K562 (cell line): Measurements from ENCODE around the gene DUS3L. TPM values are rescaled to one million over a fixed set of nuclear protein-coding genes. Genes with fewer than 3 reads are reported as not detected.
A peak's percentile ranks its signal among the peaks of the same experiment; 100 is the strongest.

ENCODE experiments used
- BRD9 ChIP-seq: fragments of 450-650 bp; IDR thresholded peaks from 2 replicates; pipeline ENCODE4 v1.6.1; 2018; ENCODE audit warnings: low read depth; ENCODE audit not compliant: partially characterized antibody
- CBFA2T3 ChIP-seq: fragments of 450-650 bp; IDR thresholded peaks from 2 replicates; pipeline ENCODE4 v1.6.1; 2017
- EP400 ChIP-seq: fragments of 450-650 bp; IDR thresholded peaks from 2 replicates; pipeline ENCODE4 v1.6.1; 2017; ENCODE audit warnings: antibody characterized with exemption, mild to moderate bottlenecking, moderate library complexity
- FUS ChIP-seq: fragments of 200-400 bp; formaldehyde crosslinking; optimal IDR thresholded peaks from 2 replicates; pipeline ENCODE3; 2017; ENCODE audit warnings: low read depth, low read length
- JUNB ChIP-seq: fragments of 450-650 bp; formaldehyde crosslinking; conservative IDR thresholded peaks from 2 replicates; pipeline ENCODE4 v1.4.0; 2020; ENCODE audit warnings: mild to moderate bottlenecking
- LARP7 ChIP-seq: fragments of 450-650 bp; IDR thresholded peaks from 2 replicates; pipeline ENCODE4 v1.6.1; 2016
- LEF1 ChIP-seq: fragments of 450-650 bp; IDR thresholded peaks from 2 replicates; pipeline ENCODE4 v1.6.1; 2016; ENCODE audit warnings: mild to moderate bottlenecking
- MBD2 ChIP-seq: sonication (generic); IDR thresholded peaks from 2 replicates; pipeline ENCODE4 v1.6.1; 2016; ENCODE audit warnings: low read depth, borderline replicate concordance
- MEIS2 ChIP-seq: fragments of 450-650 bp; IDR thresholded peaks from 2 replicates; pipeline ENCODE4 v1.6.1; 2014; ENCODE audit warnings: mild to moderate bottlenecking; ENCODE audit not compliant: partially characterized antibody
- NONO ChIP-seq, 2 experiments: fragments of 200-400 bp in 1 of 2; fragments of 450-650 bp in 1 of 2; formaldehyde crosslinking in 1 of 2; IDR thresholded peaks; 2 replicates each; pipeline ENCODE4 v1.6.1; 2017; ENCODE audit warnings: low read depth in 2 of 2, mild to moderate bottlenecking in 2 of 2, moderate library complexity in 2 of 2, low read length in 1 of 2
- PKNOX1 ChIP-seq: fragments of 450-650 bp; IDR thresholded peaks from 2 replicates; pipeline ENCODE4 v1.6.1; 2016
- PRDM10 ChIP-seq: fragments of 450-650 bp; IDR thresholded peaks from 2 replicates; pipeline ENCODE4 v1.6.1; 2018; ENCODE audit not compliant: partially characterized antibody
- SP1 ChIP-seq: sonication (generic); formaldehyde crosslinking; IDR thresholded peaks from 2 replicates; pipeline ENCODE4 v1.8.1; 2022; ENCODE audit warnings: mild to moderate bottlenecking, missing genetic modification reagents
- TAF1 ChIP-seq: IDR thresholded peaks from 2 replicates; pipeline ENCODE4 v1.6.1; 2011; ENCODE audit warnings: mild to moderate bottlenecking, low read length, moderate library complexity; ENCODE audit not compliant: insufficient read depth, control insufficient read depth, severe bottlenecking; ENCODE audit errors: extremely low read depth
- TAF7 ChIP-seq: fragments of 450-650 bp; IDR thresholded peaks from 2 replicates; pipeline ENCODE4 v1.6.1; 2016; ENCODE audit warnings: missing genetic modification characterization, missing compliant biosample characterization
- TARDBP ChIP-seq: fragments of 450-650 bp; IDR thresholded peaks from 2 replicates; pipeline ENCODE4 v1.6.1; 2016
- TFAP4 ChIP-seq: sonication (generic); formaldehyde crosslinking; IDR thresholded peaks from 2 replicates; pipeline ENCODE4 v1.8.0; 2022; ENCODE audit warnings: missing genetic modification reagents, mild to moderate bottlenecking, moderate library complexity, borderline replicate concordance
- ZNF518B ChIP-seq: fragments of 250-450 bp; sonication (Bioruptor Pico); IDR thresholded peaks from 2 replicates; pipeline ENCODE4 v1.5.0; 2021; ENCODE audit warnings: mild to moderate bottlenecking, moderate library complexity
- ZNF830 ChIP-seq: fragments of 250-450 bp; sonication (Bioruptor Pico); IDR thresholded peaks from 2 replicates; pipeline ENCODE4 v1.5.0; 2021; ENCODE audit warnings: mild to moderate bottlenecking
- polyA plus RNA-seq, 8 experiments: library from polyadenylated mRNA; depleted of rRNA in 4 of 8; stranded (reverse) in 5 of 8; unstranded in 3 of 8; fragments of >200 nt; fragmentation: Nextera tagmentation in 2 of 8; fragmentation: Illumina TruSeq in 1 of 8; extraction: Ambion mirVana in 2 of 8; extraction: Trizol in 1 of 8; gene quantifications; 2 replicates each; pipeline versions ENCODE4 v1.2.1 to v1.2.3, GENCODE V29; 2011 to 2014; ENCODE audit warnings: inconsistent platforms in 1 of 8, missing spikeins in 1 of 8
- total RNA-seq, 7 experiments: library from RNA; depleted of rRNA in 6 of 7; stranded (reverse); fragments of >200 nt in 6 of 7; fragmentation: Illumina TruSeq in 2 of 7; extraction: Trizol in 2 of 7; gene quantifications; 2 replicates each; pipeline versions ENCODE4 v1.2.1 to v1.2.3, GENCODE V29; 2011 to 2021; ENCODE audit warnings: low replicate concordance in 1 of 7

The DUS3L gene
- total and polyA plus RNA-seq, 9 of the 15 experiments (the other 6 are each of a cell fraction or from before 2014, with no cell fraction given): 1.7 to 102 (median 77.5) TPM

GRCh38 chr19:5827891-5828660, 37.1 kb upstream of the DUS3L start (continued):
- TF ChIP-seq ZNF518B (CRISPR knock-in tag): no peak
- 0 out of 2 replicates have a peak, but pooled peaks have one; percentile 45 for TF ChIP-seq CBFA2T3
- TF ChIP-seq ZNF830 (CRISPR knock-in tag): 0 out of 2 replicates have a peak, but pooled peaks have one; percentile 62
- TF ChIP-seq TFAP4 (CRISPR knock-in tag): peak; percentile 94
- TF ChIP-seq TARDBP: peak; percentile 41; the same call in 1 of the 2 replicates
- TF ChIP-seq TAF7 (tag): peak; percentile 87
- TF ChIP-seq FUS: no peak
- TF ChIP-seq LEF1: peak; percentile 61; the same call in 1 of the 2 replicates
- peak; percentile 77 for TF ChIP-seq TAF1
- peak; percentile 87 to 92 for TF ChIP-seq NONO (IDR thresholded peaks at IDR 0.05; ENCODE audit: low read depth in 2 of 2, low read length in 1 of 2)
- TF ChIP-seq BRD9: peak; percentile 70
- peak; percentile 94 for TF ChIP-seq MEIS2
- TF ChIP-seq EP400: peak; percentile 88
- TF ChIP-seq PKNOX1: no peak
- TF ChIP-seq JUNB: peak; percentile 86
- TF ChIP-seq MBD2: peak; percentile 84
- peak; percentile 84 for TF ChIP-seq SP1
- TF ChIP-seq LARP7: 0 out of 2 replicates have a peak, but pooled peaks have one; percentile 76
- peak; percentile 54 for TF ChIP-seq PRDM10
